PFSK-1 (cell line): ENCODE data around the gene IGSF21.

ENCODE experiments used
- POLR2AphosphoS5 ChIP-seq: IDR thresholded peaks from 2 replicates; pipeline ENCODE4 v1.6.1; 2012; ENCODE audit warnings: low read depth, mild to moderate bottlenecking, control low read depth, low read length, moderate library complexity
- SIN3A ChIP-seq: IDR thresholded peaks from 2 replicates; pipeline ENCODE4 v1.6.1; 2012; ENCODE audit warnings: mild to moderate bottlenecking, low read length, moderate library complexity, borderline replicate concordance; ENCODE audit not compliant: insufficient read depth
- TF ChIP-seq, protein P1 (sequence below), 2 experiments: IDR thresholded peaks; 2 replicates each; pipeline versions ENCODE4 v1.6.1 to v1.8.0; 2011 to 2012; ENCODE audit warnings: low read depth in 2 of 2, low read length in 2 of 2, control low read depth in 1 of 2, inconsistent platforms in 1 of 2, mild to moderate bottlenecking in 1 of 2, moderate library complexity in 1 of 2; ENCODE audit not compliant: insufficient read depth in 1 of 2

DNA sequence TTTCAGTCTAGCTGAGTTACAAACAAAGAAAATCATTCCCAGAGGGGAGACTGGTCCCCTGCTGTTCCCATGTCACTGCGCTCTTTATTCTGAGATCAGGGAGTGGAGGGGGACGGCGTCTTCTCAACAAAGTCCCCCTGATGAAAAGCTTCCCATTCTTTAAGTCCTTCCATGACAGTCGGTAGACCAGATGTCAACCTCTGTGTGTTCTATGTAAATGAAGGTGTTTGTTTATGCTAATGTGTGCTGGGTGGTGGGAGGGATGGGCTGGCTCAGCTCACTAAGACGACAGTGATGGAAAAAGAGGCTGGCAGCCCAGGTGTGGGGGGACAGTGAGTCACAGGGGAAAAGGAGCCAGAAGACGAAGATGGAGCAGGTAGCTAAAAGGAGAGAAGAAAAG, 225.0 kb downstream of the IGSF21 start:
- TF ChIP-seq POLR2AphosphoS5 (no peak), SIN3A (no peak)
- TF ChIP-seq, protein P1, sequence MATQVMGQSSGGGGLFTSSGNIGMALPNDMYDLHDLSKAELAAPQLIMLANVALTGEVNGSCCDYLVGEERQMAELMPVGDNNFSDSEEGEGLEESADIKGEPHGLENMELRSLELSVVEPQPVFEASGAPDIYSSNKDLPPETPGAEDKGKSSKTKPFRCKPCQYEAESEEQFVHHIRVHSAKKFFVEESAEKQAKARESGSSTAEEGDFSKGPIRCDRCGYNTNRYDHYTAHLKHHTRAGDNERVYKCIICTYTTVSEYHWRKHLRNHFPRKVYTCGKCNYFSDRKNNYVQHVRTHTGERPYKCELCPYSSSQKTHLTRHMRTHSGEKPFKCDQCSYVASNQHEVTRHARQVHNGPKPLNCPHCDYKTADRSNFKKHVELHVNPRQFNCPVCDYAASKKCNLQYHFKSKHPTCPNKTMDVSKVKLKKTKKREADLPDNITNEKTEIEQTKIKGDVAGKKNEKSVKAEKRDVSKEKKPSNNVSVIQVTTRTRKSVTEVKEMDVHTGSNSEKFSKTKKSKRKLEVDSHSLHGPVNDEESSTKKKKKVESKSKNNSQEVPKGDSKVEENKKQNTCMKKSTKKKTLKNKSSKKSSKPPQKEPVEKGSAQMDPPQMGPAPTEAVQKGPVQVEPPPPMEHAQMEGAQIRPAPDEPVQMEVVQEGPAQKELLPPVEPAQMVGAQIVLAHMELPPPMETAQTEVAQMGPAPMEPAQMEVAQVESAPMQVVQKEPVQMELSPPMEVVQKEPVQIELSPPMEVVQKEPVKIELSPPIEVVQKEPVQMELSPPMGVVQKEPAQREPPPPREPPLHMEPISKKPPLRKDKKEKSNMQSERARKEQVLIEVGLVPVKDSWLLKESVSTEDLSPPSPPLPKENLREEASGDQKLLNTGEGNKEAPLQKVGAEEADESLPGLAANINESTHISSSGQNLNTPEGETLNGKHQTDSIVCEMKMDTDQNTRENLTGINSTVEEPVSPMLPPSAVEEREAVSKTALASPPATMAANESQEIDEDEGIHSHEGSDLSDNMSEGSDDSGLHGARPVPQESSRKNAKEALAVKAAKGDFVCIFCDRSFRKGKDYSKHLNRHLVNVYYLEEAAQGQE (IDR thresholded peaks at IDR 0.05; ENCODE audit: insufficient read depth in 1 of 2, low read depth in 2 of 2, low read length in 2 of 2): no peak
